Fibroblast of gingiva (primary cell): Measurements from ENCODE around the gene FKBP4.
"Not testable (repeated sequence)": the region's sequence is repeated elsewhere in the genome, so short reads cannot be mapped to it uniquely, and the experiment has no call there.

Experiments
- DNase-seq: peaks from one replicate; pipeline ENCODE4 v3.0.0-alpha.2; 2011; ENCODE audit warnings: low read depth

FKBP4 gene

GRCh38 chr12:2794736-2795289 lies at the start of gene FKBP4:
FKBP4 (plus strand) TSS chr12:2794970; CDS start chr12:2795140, 170 bp downstream.
- DNase-seq: peak; percentile 76

- DNase-seq: no peak
Measured at GRCh38 chr12:2745655-2746054, 49.1 kb upstream of the FKBP4 start.

- no peak for DNase-seq
Measured at GRCh38 chr12:2749580-2749979, 45.2 kb upstream of the FKBP4 start.

GRCh38 chr12:2750185-2750584 lies 44.6 kb upstream of the FKBP4 start:
- no peak for DNase-seq

- no peak for DNase-seq
Measured at GRCh38 chr12:2751230-2751629, 43.5 kb upstream of the FKBP4 start.

- DNase-seq: no peak
Measured at GRCh38 chr12:2751686-2752085, 43.1 kb upstream of the FKBP4 start.

- peak; percentile 37 for DNase-seq
Measured at GRCh38 chr12:2752676-2753371, 41.9 kb upstream of the FKBP4 start.

GRCh38 chr12:2753536-2753935 lies 41.2 kb upstream of the FKBP4 start:
- DNase-seq: no peak

GRCh38 chr12:2754208-2754607 lies 40.6 kb upstream of the FKBP4 start:
- DNase-seq: no peak

- no peak for DNase-seq
Measured at GRCh38 chr12:2756756-2757155, 38.0 kb upstream of the FKBP4 start.

GRCh38 chr12:2759733-2760132 lies 35.0 kb upstream of the FKBP4 start:
- DNase-seq: no peak

- DNase-seq: no peak
Measured at GRCh38 chr12:2764398-2764797, 30.4 kb upstream of the FKBP4 start.

GRCh38 chr12:2765052-2765451 lies 29.7 kb upstream of the FKBP4 start:
- DNase-seq: no peak

- no peak for DNase-seq
Measured at GRCh38 chr12:2765608-2766007, 29.2 kb upstream of the FKBP4 start.

GRCh38 chr12:2768224-2768961 lies 26.4 kb upstream of the FKBP4 start:
- DNase-seq: no peak

GRCh38 chr12:2769866-2770533 lies 24.8 kb upstream of the FKBP4 start:
- DNase-seq: no peak

GRCh38 chr12:2770544-2770943 lies 24.2 kb upstream of the FKBP4 start:
- DNase-seq: not testable (repeated sequence)

GRCh38 chr12:2772370-2772769 lies 22.4 kb upstream of the FKBP4 start:
- no peak for DNase-seq

GRCh38 chr12:2773199-2773875 lies 21.4 kb upstream of the FKBP4 start:
- no peak for DNase-seq

GRCh38 chr12:2775431-2775830 lies 19.3 kb upstream of the FKBP4 start:
- DNase-seq: no peak

- DNase-seq: no peak
Measured at GRCh38 chr12:2776129-2776806, 18.5 kb upstream of the FKBP4 start.

- no peak for DNase-seq
Measured at GRCh38 chr12:2779281-2779680, 15.5 kb upstream of the FKBP4 start.
